H1 (cell line): ENCODE measurements around the gene LNPEP. TPM values are rescaled to one million over a fixed set of nuclear protein-coding genes. Genes with fewer than 3 reads are reported as not detected.

Experiments
- CTCF ChIA-PET: fragments of 300-600 bp; sonication (Branson Sonifier 250); formaldehyde crosslinking; loops from one replicate; lab custom pipeline; 2021; ENCODE audit not compliant: partially characterized antibody; lab: Charles Lee
- POLR2A ChIA-PET: fragments of 300-600 bp; sonication (Branson Sonifier 250); formaldehyde crosslinking; loops from one replicate; lab custom pipeline; 2021; ENCODE audit warnings: inconsistent platforms; ENCODE audit not compliant: partially characterized antibody; lab: Charles Lee
- DNase-seq, 2 experiments: peaks; one replicate each; pipeline versions ENCODE4 v3.0.0 to v3.0.0-alpha.2; 2010 to 2022; ENCODE audit warnings: low spot score in 2 of 2, low read depth in 1 of 2, mixed read lengths in 1 of 2
- FAIRE-seq: peaks from 2 replicates; lab custom pipeline; 2011; peaks lifted over from hg19 to GRCh38; lab: Jason Lieb, UNC
- H2AFZ ChIP-seq: 2 replicates; pipeline ENCODE4 v1.8.1; 2012; ENCODE audit warnings: low read length, inconsistent platforms
- H2AK5ac ChIP-seq: 2 replicates; pipeline ENCODE4 v1.6.1; 2013; ENCODE audit warnings: low read depth, low read length
- H2BK120ac ChIP-seq: replicated peaks from 2 replicates; pipeline ENCODE3; 2013; ENCODE audit warnings: low read depth, low read length, inconsistent platforms
- H2BK12ac ChIP-seq: 2 replicates; pipeline ENCODE4 v1.6.1; 2013; ENCODE audit warnings: low read depth, low read length
- H2BK15ac ChIP-seq: 2 replicates; pipeline ENCODE4 v1.6.1; 2013; ENCODE audit warnings: low read length
- H2BK20ac ChIP-seq: 2 replicates; pipeline ENCODE4 v1.6.1; 2013; ENCODE audit warnings: low read length
- H2BK5ac ChIP-seq: 2 replicates; pipeline ENCODE4 v1.6.1; 2013; ENCODE audit warnings: low read depth, low read length
- H3K14ac ChIP-seq: 2 replicates; pipeline ENCODE4 v1.6.1; 2013; ENCODE audit warnings: inconsistent platforms; ENCODE audit not compliant: insufficient read length
- H3K18ac ChIP-seq: 2 replicates; pipeline ENCODE4 v1.6.1; 2013; ENCODE audit warnings: low read length; ENCODE audit errors: extremely low read depth
- H3K23ac ChIP-seq: 2 replicates; pipeline ENCODE4 v1.6.1; 2013; ENCODE audit warnings: inconsistent platforms; ENCODE audit not compliant: insufficient read length
- H3K23me2 ChIP-seq: 2 replicates; pipeline ENCODE4 v1.6.1; 2013; ENCODE audit warnings: low read depth, low read length
- H3K27ac ChIP-seq: 2 replicates; pipeline ENCODE4 v1.6.1; 2011; ENCODE audit warnings: low read depth, low read length, inconsistent platforms
- H3K27me3 ChIP-seq, 4 experiments: replicated peaks in 1 of 4; 1 replicate in 1 of 4; 2 replicates in 3 of 4; pipeline versions ENCODE4 v1.6.1 to v1.8.1; 2011 to 2013; ENCODE audit warnings: low read length in 3 of 4, mild to moderate bottlenecking in 3 of 4, inconsistent platforms in 2 of 4, mixed read lengths in 2 of 4, moderate library complexity in 1 of 4; ENCODE audit not compliant: control insufficient read depth in 3 of 4, insufficient read depth in 3 of 4; ENCODE audit errors: extremely low read depth in 1 of 4
- H3K36me3 ChIP-seq, 4 experiments: 2 replicates each; pipeline versions ENCODE4 v1.6.1 to v1.8.1; 2011 to 2013; ENCODE audit warnings: mild to moderate bottlenecking in 4 of 4, low read length in 3 of 4, moderate library complexity in 2 of 4, control low read depth in 1 of 4, inconsistent platforms in 1 of 4; ENCODE audit not compliant: insufficient read depth in 4 of 4, control insufficient read depth in 2 of 4
- H3K4ac ChIP-seq: replicated peaks from 2 replicates; pipeline ENCODE3; 2013; ENCODE audit warnings: low read length, low read depth, mixed read lengths, inconsistent platforms; ENCODE audit not compliant: insufficient read length
- H3K4me1 ChIP-seq, 4 experiments: replicated peaks in 1 of 4; 1 replicate in 1 of 4; 2 replicates in 3 of 4; pipeline versions ENCODE4 v1.6.1 to v1.8.1; 2011 to 2013; ENCODE audit warnings: low read length in 3 of 4, inconsistent platforms in 2 of 4, mixed read lengths in 1 of 4; ENCODE audit not compliant: insufficient read depth in 4 of 4, control insufficient read depth in 3 of 4
- H3K4me2 ChIP-seq, 2 experiments: 2 replicates each; pipeline versions ENCODE4 v1.6.1 to v1.8.1; 2011 to 2013; ENCODE audit warnings: low read depth in 2 of 2, low read length in 2 of 2, control low read depth in 1 of 2, inconsistent platforms in 1 of 2, mild to moderate bottlenecking in 1 of 2; ENCODE audit not compliant: insufficient read depth in 1 of 2
- H3K4me3 ChIP-seq, 4 experiments: fragments of 200-600, 300-600 bp in 1 of 4; sonication (generic), shearing (Covaris generic), sonication (Bioruptor Twin) in 1 of 4; 2 replicates each; pipeline versions ENCODE4 v1.5.1 to v1.8.1; 2011 to 2016; ENCODE audit warnings: low read length in 4 of 4, low read depth in 3 of 4, control low read depth in 2 of 4, inconsistent platforms in 2 of 4, mild to moderate bottlenecking in 2 of 4, mixed read lengths in 1 of 4, moderate library complexity in 1 of 4; ENCODE audit not compliant: insufficient read depth in 2 of 4; ENCODE audit errors: extremely low read depth in 1 of 4
- H3K56ac ChIP-seq: replicated peaks from 2 replicates; pipeline ENCODE3; 2013; ENCODE audit warnings: low read depth, mild to moderate bottlenecking, mixed read lengths, low read length, inconsistent platforms; ENCODE audit not compliant: insufficient read length
- H3K79me1 ChIP-seq: 2 replicates; pipeline ENCODE4 v1.6.1; 2013; ENCODE audit warnings: low read depth, low read length, control low read depth
- H3K79me2 ChIP-seq, 2 experiments: 2 replicates each; pipeline versions ENCODE4 v1.6.1 to v1.8.1; 2012 to 2013; ENCODE audit warnings: low read length in 2 of 2, mild to moderate bottlenecking in 2 of 2, inconsistent platforms in 1 of 2; ENCODE audit not compliant: insufficient read depth in 2 of 2, control insufficient read depth in 1 of 2
- H3K9ac ChIP-seq, 4 experiments: replicated peaks in 1 of 4; 1 replicate in 1 of 4; 2 replicates in 3 of 4; pipeline versions ENCODE4 v1.6.1 to v1.8.1; 2011 to 2013; ENCODE audit warnings: low read depth in 3 of 4, low read length in 3 of 4, control low read depth in 2 of 4, mild to moderate bottlenecking in 2 of 4, moderate library complexity in 2 of 4, inconsistent platforms in 1 of 4; ENCODE audit errors: extremely low read depth in 1 of 4
- H3K9me3 ChIP-seq, 2 experiments: 2 replicates each; pipeline versions ENCODE4 v1.6.1 to v1.8.1; 2012 to 2013; ENCODE audit warnings: mild to moderate bottlenecking in 2 of 2, moderate library complexity in 2 of 2, control low read depth in 1 of 2, inconsistent platforms in 1 of 2, low read depth in 1 of 2, low read length in 1 of 2, mixed read lengths in 1 of 2; ENCODE audit not compliant: insufficient read depth in 2 of 2
- H4K20me1 ChIP-seq, 2 experiments: replicated peaks in 1 of 2; 2 replicates each; pipeline versions ENCODE3 to v1.8.1; 2011 to 2013; ENCODE audit warnings: inconsistent platforms in 2 of 2, low read length in 2 of 2, mild to moderate bottlenecking in 1 of 2; ENCODE audit not compliant: insufficient read depth in 2 of 2, control insufficient read depth in 1 of 2
- H4K5ac ChIP-seq: 2 replicates; pipeline ENCODE4 v1.6.1; 2013; ENCODE audit warnings: low read length, low read depth, mixed read lengths, inconsistent platforms; ENCODE audit not compliant: insufficient read length
- H4K8ac ChIP-seq: 2 replicates; pipeline ENCODE4 v1.8.0; 2013; ENCODE audit warnings: mild to moderate bottlenecking, moderate library complexity, low read length, inconsistent platforms; ENCODE audit not compliant: insufficient read depth; ENCODE audit errors: extremely low read depth
- H4K91ac ChIP-seq: replicated peaks from 2 replicates; pipeline ENCODE3; 2013; ENCODE audit warnings: low read length, mixed read lengths, inconsistent platforms; ENCODE audit not compliant: insufficient read length
- CEBPB ChIP-seq: IDR thresholded peaks from 2 replicates; pipeline ENCODE4 v1.6.1; 2012; ENCODE audit warnings: low read depth, low read length
- CREB1 ChIP-seq: IDR thresholded peaks from 2 replicates; pipeline ENCODE4 v1.6.1; 2012; ENCODE audit warnings: inconsistent platforms
- CTBP2 ChIP-seq: IDR thresholded peaks from 2 replicates; pipeline ENCODE4 v1.7.0; 2011; ENCODE audit warnings: borderline replicate concordance, mild to moderate bottlenecking, moderate library complexity, mixed read lengths, low read length; ENCODE audit not compliant: insufficient read depth, insufficient read length
- CTCF ChIP-seq, 3 experiments: IDR thresholded peaks; 1 replicate in 2 of 3; 2 replicates in 1 of 3; pipeline versions ENCODE4 v1.5.1 to v1.6.1; 2011; ENCODE audit warnings: low read length in 3 of 3, mild to moderate bottlenecking in 3 of 3, inconsistent platforms in 2 of 3, low read depth in 1 of 3, moderate library complexity in 1 of 3; ENCODE audit not compliant: insufficient read depth in 1 of 3; ENCODE audit errors: control extremely low read depth in 1 of 3
- GTF2F1 ChIP-seq: IDR thresholded peaks from 2 replicates; pipeline ENCODE4 v1.6.1; 2012; ENCODE audit warnings: low read depth, low read length, improper control_type of control experiment, borderline replicate concordance
- HDAC2 ChIP-seq, 2 experiments: fragments of 300-600 bp in 1 of 2; sonication (generic) in 1 of 2; IDR thresholded peaks; 2 replicates each; pipeline ENCODE4 v1.6.1; 2011 to 2012; ENCODE audit warnings: low read depth in 2 of 2, low read length in 2 of 2, mild to moderate bottlenecking in 2 of 2, moderate library complexity in 2 of 2, borderline replicate concordance in 1 of 2, inconsistent platforms in 1 of 2
- POLR2AphosphoS5 ChIP-seq: IDR thresholded peaks from 2 replicates; pipeline ENCODE4 v1.6.1; 2011; ENCODE audit warnings: low read depth, low read length
- TAF1 ChIP-seq: IDR thresholded peaks from 2 replicates; pipeline ENCODE4 v1.6.1; 2011; ENCODE audit warnings: mild to moderate bottlenecking, low read depth, low read length
- TAF7 ChIP-seq: optimal IDR thresholded peaks from 2 replicates; pipeline ENCODE3; 2011; ENCODE audit warnings: low read depth, mild to moderate bottlenecking, inconsistent platforms, low read length, moderate library complexity, borderline replicate concordance
- WGBS, 2 experiments: shearing (Covaris generic) in 1 of 2; methylation state at CpG; one replicate each; pipeline versions ENCODE4 v1.1.6 to v1.1.7; 2013 to 2015; ENCODE audit warnings: low lambda C conversion rate in 2 of 2, mixed read lengths in 2 of 2, inconsistent platforms in 1 of 2, low coverage in 1 of 2, missing lambda C conversion rate in 1 of 2; ENCODE audit not compliant: insufficient replicate concordance in 2 of 2, insufficient coverage in 1 of 2, insufficient read length in 1 of 2; ENCODE audit errors: extremely low coverage in 1 of 2, missing lambda C conversion rate in 1 of 2; 5-methylcytosine and 5-hydroxymethylcytosine counted together
- polyA plus RNA-seq, 7 experiments: library from polyadenylated mRNA; depleted of rRNA in 3 of 7; stranded (reverse) in 5 of 7; unstranded in 2 of 7; fragments of >200 nt in 5 of 7; fragments of 200-250 nt in 2 of 7; gene quantifications; 1 replicate in 5 of 7; 2 replicates in 1 of 7; 4 replicates in 1 of 7; pipeline versions ENCODE4 v1.2.1 to v1.2.3, GENCODE V29; 2011 to 2013; ENCODE audit warnings: missing spikeins in 2 of 7, mixed read lengths in 2 of 7
- total RNA-seq: library from RNA; stranded (reverse); fragmentation: NEBNext Ultra II Directional; extraction: Animal tissue kit (Norgen Biotek cat#: 25700); gene quantifications from 2 replicates; pipeline ENCODE4 v1.2.1, GENCODE V29; 2021

Gene LNPEP
- total and polyA plus RNA-seq, 2 of the 8 experiments (the other 6 are each of a cell fraction or from before 2014, with no cell fraction given): 1.8 to 4.5 TPM

DNA sequence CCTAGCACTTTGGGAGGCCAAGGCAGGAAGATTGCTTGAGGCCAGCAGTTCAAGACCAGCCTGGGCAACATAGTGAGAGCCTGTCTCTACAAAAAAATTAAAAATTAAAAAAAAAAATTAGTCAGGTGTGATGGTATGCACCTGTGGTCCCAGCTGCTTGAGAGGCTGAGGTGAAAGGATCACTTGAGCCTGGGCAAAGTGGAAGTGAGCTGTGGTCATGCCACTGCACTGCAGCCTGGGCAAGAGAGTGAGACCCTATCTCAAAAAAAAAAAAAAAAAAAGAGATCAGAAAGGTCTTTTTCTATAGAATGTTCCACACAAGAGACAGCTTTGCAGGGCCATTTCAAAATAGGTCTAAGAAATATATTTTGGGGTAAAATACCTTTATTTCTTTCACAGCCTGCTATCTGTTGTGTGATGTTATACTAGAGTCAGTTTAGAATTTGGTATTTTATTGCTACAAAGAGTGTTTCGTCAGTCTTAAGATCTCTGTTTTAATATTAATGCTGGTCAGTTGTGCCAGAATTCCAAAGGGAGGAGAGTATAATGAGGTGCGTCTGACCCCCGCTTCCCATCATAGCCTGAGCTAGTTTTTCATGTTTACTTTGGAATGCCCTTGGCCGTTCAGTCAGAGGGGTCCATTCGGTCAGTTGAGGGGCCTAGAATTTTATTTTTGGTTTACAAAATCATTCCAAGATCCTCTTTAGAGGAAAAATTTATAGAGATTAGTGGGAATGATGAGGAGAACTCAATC is 9.4 kb downstream of the LNPEP start:
- Histone ChIP-seq H3K9ac (no peak overlapping the region), H4K20me1 (no peaks in the 10 kb centered on the region), H3K27ac (no peak overlapping the region), H2BK20ac (no peak overlapping the region), H3K23ac (no peak overlapping the region), H4K5ac (no peak overlapping the region), H3K9me3 (peaks cover 4 to 5% of the 10 kb centered on the region in 2 experiments), H4K8ac (no peak overlapping the region), H3K4ac (no peak overlapping the region), H2BK15ac (no peak overlapping the region), H4K91ac (no peak overlapping the region), H2BK5ac (no peak overlapping the region), H3K27me3 (no peaks in the 10 kb centered on the region), H3K18ac (no peak overlapping the region), H3K36me3 (peaks cover 0 to 3% (median 1%) of the 10 kb centered on the region in 4 experiments; a peak in 1 of 8 replicates), H3K23me2 (no peaks in the 10 kb centered on the region), H3K4me2 (no peak overlapping the region), H2AFZ (no peak overlapping the region), H2BK120ac (no peak overlapping the region), H3K4me1 (peaks cover 0 to 3% (median 0%) of the 10 kb centered on the region in 4 experiments; a peak in 1 of 7 replicates), H3K56ac (no peak overlapping the region), H3K79me1 (no peaks in the 10 kb centered on the region; the same call in 1 of the 2 replicates), H2AK5ac (no peak overlapping the region), H3K14ac (no peak overlapping the region), H3K4me3 (no peak overlapping the region), H3K79me2 (no peaks in the 10 kb centered on the region), H2BK12ac (no peak overlapping the region)
- 70% methylated on average over 5 of the region's 5 CpGs; no CpG with 5 or more reads in 1 of the 2 experiments for WGBS, 2 experiments
- FAIRE-seq (no peak), DNase-seq (no peak)
- CTCF ChIA-PET: interaction anchor here (0.6 to 1.6 kb wide), 2 partner anchors 53 to 190 kb away, joined by 3 read pairs; no protein-coding TSS in a partner anchor
- POLR2A ChIA-PET: no interaction called here
- TF ChIP-seq CTCF (IDR thresholded peaks at IDR 0.05; ENCODE audit: control extremely low read depth in 1 of 3, insufficient read depth in 1 of 3, low read depth in 1 of 3, low read length in 3 of 3): no peak
- no peak for TF ChIP-seq HDAC2 (IDR thresholded peaks at IDR 0.05; ENCODE audit: borderline replicate concordance in 1 of 2, low read depth in 2 of 2, low read length in 2 of 2)
- no peak for TF ChIP-seq POLR2AphosphoS5
- no peak for TF ChIP-seq GTF2F1
- TF ChIP-seq CREB1: no peak
- TF ChIP-seq CEBPB: no peak
- no peak for TF ChIP-seq TAF7
- TF ChIP-seq TAF1: no peak
- no peak for TF ChIP-seq CTBP2
